ENCODE results near the gene CELSR2. TPM values are rescaled to one million over a fixed set of nuclear protein-coding genes. Genes with fewer than 3 reads are reported as not detected.

Gene CELSR2
- polyA plus RNA-seq, 6 donors from 2014 or later, result 0.06 to 0.17 TPM; not detected in 4

- Mint-ChIP-seq H3K27me3 (peaks cover 17 to 51% (median 36%) of the 10 kb centered on the region in 3 donors), H3K4me1 (peaks cover 9 to 20% (median 11%) of the 10 kb centered on the region in 3 donors), H3K27ac (no peak overlapping the region), H3K9me3 (no peaks in the 10 kb centered on the region), H3K4me3 (peak overlapping the region; percentile 18 to 80 (median 72)), H3K36me3 (no peaks in the 10 kb centered on the region)
- ATAC-seq (ENCODE audit: low read depth in 2 of 2), result peak; percentile 34
- no peak for DNase-seq
Observed at GRCh38 chr1:109249654-109250401, 489 bp downstream of the CELSR2 start.

GRCh38 chr1:109250454-109251276, 1.3 kb downstream of the CELSR2 start:
- no peak overlapping the region for H3K27ac Mint-ChIP-seq
- no peaks in the 10 kb centered on the region for H3K36me3 Mint-ChIP-seq
- ATAC-seq (ENCODE audit: low read depth in 2 of 2), result no peak

GRCh38 chr1:109251277-109252166, 2.2 kb downstream of the CELSR2 start:
- H3K4me1 Mint-ChIP-seq, result peaks cover 11 to 20% (median 16%) of the 10 kb centered on the region in 3 donors

More at GRCh38 chr1:109250454-109251276, 1.3 kb downstream of the CELSR2 start:
- peak overlapping the region; percentile 52 to 89 (median 72) for H3K4me3 Mint-ChIP-seq
- DNase-seq, result no peak
- H3K27me3 Mint-ChIP-seq, result peaks cover 15 to 54% (median 42%) of the 10 kb centered on the region in 3 donors
- peaks cover 11 to 20% (median 16%) of the 10 kb centered on the region in 3 donors for H3K4me1 Mint-ChIP-seq
- H3K9me3 Mint-ChIP-seq, result no peaks in the 10 kb centered on the region

GRCh38 chr1:109252167-109252892, 3.0 kb downstream of the CELSR2 start:
- H3K36me3 Mint-ChIP-seq, result no peaks in the 10 kb centered on the region
- no peak for DNase-seq
- ATAC-seq (ENCODE audit: low read depth in 2 of 2), result no peak
- H3K27ac Mint-ChIP-seq, result peak overlapping the region in 1 of 6 donors; percentile 82
- peaks cover 10 to 42% (median 37%) of the 10 kb centered on the region in 3 donors for H3K27me3 Mint-ChIP-seq
- peaks cover 11 to 20% (median 16%) of the 10 kb centered on the region in 3 donors for H3K4me1 Mint-ChIP-seq
- peak overlapping the region in 2 of 8 donors; percentile 37 to 67 for H3K4me3 Mint-ChIP-seq
- H3K9me3 Mint-ChIP-seq, result no peaks in the 10 kb centered on the region

More at GRCh38 chr1:109251277-109252166, 2.2 kb downstream of the CELSR2 start:
- H3K36me3 Mint-ChIP-seq, result no peaks in the 10 kb centered on the region
- no peak overlapping the region for H3K27ac Mint-ChIP-seq
- H3K27me3 Mint-ChIP-seq, result peaks cover 12 to 50% (median 43%) of the 10 kb centered on the region in 3 donors
- H3K9me3 Mint-ChIP-seq, result no peaks in the 10 kb centered on the region
- DNase-seq, result no peak
- no peak for ATAC-seq (ENCODE audit: low read depth in 2 of 2)
- peak overlapping the region; percentile 37 to 75 (median 56) for H3K4me3 Mint-ChIP-seq

GRCh38 chr1:109252893-109253802, 3.8 kb downstream of the CELSR2 start:
- ATAC-seq (ENCODE audit: low read depth in 2 of 2), result peak; percentile 47 to 51
- peak overlapping the region in 2 of 8 donors; percentile 3 to 48 for H3K4me3 Mint-ChIP-seq

GRCh38 chr1:109253803-109254620, 4.7 kb downstream of the CELSR2 start:
- Mint-ChIP-seq H3K27ac (peak overlapping the region in 2 of 6 donors; percentile 32 to 81), H3K4me3 (peak overlapping the region in 1 of 8 donors; percentile 48), H3K4me1 (peaks cover 10 to 20% (median 16%) of the 10 kb centered on the region in 3 donors), H3K9me3 (no peaks in the 10 kb centered on the region), H3K36me3 (no peaks in the 10 kb centered on the region), H3K27me3 (peaks cover 8 to 37% (median 31%) of the 10 kb centered on the region in 3 donors)
- DNase-seq (no peak), ATAC-seq (ENCODE audit: low read depth in 2 of 2) (no peak)

More at GRCh38 chr1:109252893-109253802, 3.8 kb downstream of the CELSR2 start:
- Mint-ChIP-seq H3K4me1 (peaks cover 11 to 20% (median 16%) of the 10 kb centered on the region in 3 donors), H3K9me3 (no peaks in the 10 kb centered on the region), H3K27me3 (peaks cover 10 to 37% (median 36%) of the 10 kb centered on the region in 3 donors), H3K27ac (peak overlapping the region in 2 of 6 donors; percentile 54 to 81), H3K36me3 (no peaks in the 10 kb centered on the region)
- DNase-seq, result no peak

GRCh38 chr1:109254621-109255096, 5.3 kb downstream of the CELSR2 start:
- Mint-ChIP-seq H3K9me3 (no peaks in the 10 kb centered on the region), H3K4me3 (no peak overlapping the region), H3K36me3 (no peaks in the 10 kb centered on the region), H3K27me3 (peaks cover 4 to 37% (median 27%) of the 10 kb centered on the region in 3 donors), H3K27ac (peak overlapping the region in 1 of 6 donors; percentile 32), H3K4me1 (peaks cover 7 to 20% (median 16%) of the 10 kb centered on the region in 3 donors)
- no peak for ATAC-seq (ENCODE audit: low read depth in 2 of 2)
- no peak for DNase-seq

GRCh38 chr1:109255097-109255651, 5.8 kb downstream of the CELSR2 start:
- H3K27ac Mint-ChIP-seq, result no peak overlapping the region
- ATAC-seq (ENCODE audit: low read depth in 2 of 2) (no peak), DNase-seq (no peak)
- peaks cover 7 to 19% (median 16%) of the 10 kb centered on the region in 3 donors for H3K4me1 Mint-ChIP-seq
- H3K4me3 Mint-ChIP-seq, result no peak overlapping the region
- peaks cover 4 to 37% (median 26%) of the 10 kb centered on the region in 3 donors for H3K27me3 Mint-ChIP-seq
- H3K36me3 Mint-ChIP-seq, result no peaks in the 10 kb centered on the region
- no peaks in the 10 kb centered on the region for H3K9me3 Mint-ChIP-seq

- Mint-ChIP-seq H3K9me3 (no peaks in the 10 kb centered on the region), H3K4me1 (peaks cover 7 to 15% (median 14%) of the 10 kb centered on the region in 3 donors), H3K36me3 (no peaks in the 10 kb centered on the region), H3K4me3 (no peak overlapping the region), H3K27me3 (peaks cover 4 to 33% (median 21%) of the 10 kb centered on the region in 3 donors), H3K27ac (peak overlapping the region in 1 of 6 donors; percentile 21)
- DNase-seq (no peak), ATAC-seq (ENCODE audit: low read depth in 2 of 2) (no peak)
Observed at GRCh38 chr1:109255678-109256077, 6.3 kb downstream of the CELSR2 start.

- Mint-ChIP-seq H3K36me3 (no peaks in the 10 kb centered on the region), H3K4me1 (peaks cover 7 to 12% (median 10%) of the 10 kb centered on the region in 3 donors), H3K9me3 (no peaks in the 10 kb centered on the region), H3K27ac (peak overlapping the region in 1 of 6 donors; percentile 21), H3K4me3 (no peak overlapping the region), H3K27me3 (peaks cover 4 to 29% (median 17%) of the 10 kb centered on the region in 3 donors)
- DNase-seq (no peak), ATAC-seq (ENCODE audit: low read depth in 2 of 2) (no peak)
Observed at GRCh38 chr1:109256085-109256484, 6.7 kb downstream of the CELSR2 start.

Data from naive B cell (primary cell).